MM.1S (cell line): ENCODE results near the gene EML3.

Experiments used
- CTCF ChIP-seq: fragments of 300-600 bp; sonication (generic); IDR thresholded peaks from 2 replicates; pipeline ENCODE4 v1.5.1; 2016; ENCODE audit warnings: antibody characterized with exemption, low read length, mixed read lengths
- EZH2 ChIP-seq: fragments of 300-600 bp; sonication (generic); optimal IDR thresholded peaks from 2 replicates; pipeline ENCODE3; 2017; ENCODE audit warnings: low read depth, mild to moderate bottlenecking, antibody characterized with exemption, low read length, mixed read lengths
- EZH2phosphoT487 ChIP-seq: fragments of 300-600 bp; sonication (generic); IDR thresholded peaks from 2 replicates; pipeline ENCODE4 v1.6.1; 2018; ENCODE audit warnings: antibody characterized with exemption, low read length

GRCh38 chr11:62607714-62608113 is 4.9 kb downstream of the EML3 start:
- TF ChIP-seq EZH2phosphoT487 (no peak), EZH2 (no peak), CTCF (no peak)
